ENCODE results near the gene KRTAP10-8.

DNA sequence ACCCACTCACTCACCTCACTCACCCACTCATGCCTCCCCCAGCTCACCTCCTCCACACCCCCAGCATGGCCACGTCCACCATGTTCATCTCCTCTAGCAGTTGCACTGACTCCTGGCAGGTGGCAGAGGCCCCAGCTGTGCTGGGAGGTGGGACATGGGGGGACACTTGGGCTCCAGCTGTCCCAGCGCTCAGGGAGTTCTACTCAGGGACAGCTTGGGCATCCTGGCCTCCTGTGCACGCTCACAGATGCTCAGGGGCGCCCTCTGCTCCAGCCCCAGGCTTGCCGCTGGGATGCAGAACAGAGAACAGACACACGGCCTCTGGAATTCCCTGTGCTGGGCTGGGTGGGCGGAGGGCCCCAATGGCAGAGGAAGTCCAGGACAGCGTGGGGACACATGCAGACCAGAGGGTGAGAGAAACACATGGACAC lies 5.2 kb downstream of the KRTAP10-8 start:
- TF ChIP-seq, protein P1, sequence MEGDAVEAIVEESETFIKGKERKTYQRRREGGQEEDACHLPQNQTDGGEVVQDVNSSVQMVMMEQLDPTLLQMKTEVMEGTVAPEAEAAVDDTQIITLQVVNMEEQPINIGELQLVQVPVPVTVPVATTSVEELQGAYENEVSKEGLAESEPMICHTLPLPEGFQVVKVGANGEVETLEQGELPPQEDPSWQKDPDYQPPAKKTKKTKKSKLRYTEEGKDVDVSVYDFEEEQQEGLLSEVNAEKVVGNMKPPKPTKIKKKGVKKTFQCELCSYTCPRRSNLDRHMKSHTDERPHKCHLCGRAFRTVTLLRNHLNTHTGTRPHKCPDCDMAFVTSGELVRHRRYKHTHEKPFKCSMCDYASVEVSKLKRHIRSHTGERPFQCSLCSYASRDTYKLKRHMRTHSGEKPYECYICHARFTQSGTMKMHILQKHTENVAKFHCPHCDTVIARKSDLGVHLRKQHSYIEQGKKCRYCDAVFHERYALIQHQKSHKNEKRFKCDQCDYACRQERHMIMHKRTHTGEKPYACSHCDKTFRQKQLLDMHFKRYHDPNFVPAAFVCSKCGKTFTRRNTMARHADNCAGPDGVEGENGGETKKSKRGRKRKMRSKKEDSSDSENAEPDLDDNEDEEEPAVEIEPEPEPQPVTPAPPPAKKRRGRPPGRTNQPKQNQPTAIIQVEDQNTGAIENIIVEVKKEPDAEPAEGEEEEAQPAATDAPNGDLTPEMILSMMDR (IDR thresholded peaks at IDR 0.05): no peak
- no peak for TF ChIP-seq POLR2A (IDR thresholded peaks at IDR 0.05)
